Activated CD4-positive, alpha-beta T cell treated with anti-CD3 and anti-CD28 coated beads, Interleukin-2, amount 50 U/mL, for 16 hours (primary cell): Measurements from ENCODE around the gene C7orf25.
"Not testable (repeated sequence)": the region's sequence is repeated elsewhere in the genome, so short reads cannot be mapped to it uniquely, and the experiment has no call there.

Source experiments
- DNase-seq: peaks from one replicate; pipeline ENCODE4 v3.0.0-alpha.2; 2020

Gene C7orf25

GRCh38 chr7:42928754-42929153 is 16.9 kb upstream of the C7orf25 start:
- no peak for DNase-seq

- no peak for DNase-seq
These were observed 14.3 kb upstream of the C7orf25 start for GRCh38 chr7:42926204-42926603.

GRCh38 chr7:42925630-42926029 is 13.8 kb upstream of the C7orf25 start:
- no peak for DNase-seq

- DNase-seq = no peak
These were observed 12.5 kb upstream of the C7orf25 start for GRCh38 chr7:42924223-42924838.

GRCh38 chr7:42922017-42922753 is 10.3 kb upstream of the C7orf25 start:
- no peak for DNase-seq

GRCh38 chr7:42915356-42915755 is 3.5 kb upstream of the C7orf25 start:
- DNase-seq = no peak

GRCh38 chr7:42914421-42915045 is 2.7 kb upstream of the C7orf25 start:
- DNase-seq = no peak

- no peak for DNase-seq
These were observed 2.1 kb upstream of the C7orf25 start for GRCh38 chr7:42914009-42914408.

- peak; percentile 33 for DNase-seq
These were observed 1.7 kb upstream of the C7orf25 start for GRCh38 chr7:42913591-42913990.

GRCh38 chr7:42910306-42910705 is 1.6 kb downstream of the C7orf25 start:
- no peak for DNase-seq

- DNase-seq = no peak
These were observed 4.6 kb downstream of the C7orf25 start for GRCh38 chr7:42907316-42907715.

GRCh38 chr7:42906181-42906580 is 5.7 kb downstream of the C7orf25 start:
- no peak for DNase-seq

GRCh38 chr7:42902331-42902730 is 9.5 kb downstream of the C7orf25 start:
- DNase-seq = no peak

GRCh38 chr7:42900842-42901241 is 11.0 kb downstream of the C7orf25 start:
- DNase-seq = no peak

GRCh38 chr7:42893346-42894240 is 18.3 kb downstream of the C7orf25 start:
- DNase-seq = no peak

- DNase-seq = no peak
These were observed 24.9 kb downstream of the C7orf25 start for GRCh38 chr7:42886893-42887505.

GRCh38 chr7:42886129-42886528 is 25.7 kb downstream of the C7orf25 start:
- DNase-seq = no peak

GRCh38 chr7:42885183-42885582 is 26.7 kb downstream of the C7orf25 start:
- DNase-seq = not testable (repeated sequence)

GRCh38 chr7:42883950-42884349 is 27.9 kb downstream of the C7orf25 start:
- no peak for DNase-seq

- DNase-seq = no peak
These were observed 31.5 kb downstream of the C7orf25 start for GRCh38 chr7:42880392-42880791.

- no peak for DNase-seq
These were observed 33.6 kb downstream of the C7orf25 start for GRCh38 chr7:42878303-42878702.

GRCh38 chr7:42877862-42878261 is 34.0 kb downstream of the C7orf25 start:
- DNase-seq = no peak
